Gastrocnemius medialis (tissue), 4 donors: ENCODE measurements around the gene MAML3.

Source experiments
- POLR2A ChIP-seq, 2 donors: fragments of 450-650 bp; IDR thresholded peaks; one replicate each; pipeline ENCODE4 v1.6.1; 2017; ENCODE audit warnings: antibody characterized with exemption in 2 of 2, mild to moderate bottlenecking in 2 of 2, moderate library complexity in 2 of 2
- TF ChIP-seq, protein P1 (sequence below), 5 experiments: fragments of 450-650 bp in 3 of 5; fragments of 200-600 bp in 2 of 5; sonication (generic) in 2 of 5; IDR thresholded peaks in 4 of 5; conservative IDR thresholded peaks in 1 of 5; 1 replicate in 4 of 5; 2 replicates in 1 of 5; pipeline ENCODE4 v1.5.1; 2016 to 2019; ENCODE audit warnings: antibody characterized with exemption in 5 of 5, mild to moderate bottlenecking in 3 of 5, moderate library complexity in 3 of 5

DNA sequence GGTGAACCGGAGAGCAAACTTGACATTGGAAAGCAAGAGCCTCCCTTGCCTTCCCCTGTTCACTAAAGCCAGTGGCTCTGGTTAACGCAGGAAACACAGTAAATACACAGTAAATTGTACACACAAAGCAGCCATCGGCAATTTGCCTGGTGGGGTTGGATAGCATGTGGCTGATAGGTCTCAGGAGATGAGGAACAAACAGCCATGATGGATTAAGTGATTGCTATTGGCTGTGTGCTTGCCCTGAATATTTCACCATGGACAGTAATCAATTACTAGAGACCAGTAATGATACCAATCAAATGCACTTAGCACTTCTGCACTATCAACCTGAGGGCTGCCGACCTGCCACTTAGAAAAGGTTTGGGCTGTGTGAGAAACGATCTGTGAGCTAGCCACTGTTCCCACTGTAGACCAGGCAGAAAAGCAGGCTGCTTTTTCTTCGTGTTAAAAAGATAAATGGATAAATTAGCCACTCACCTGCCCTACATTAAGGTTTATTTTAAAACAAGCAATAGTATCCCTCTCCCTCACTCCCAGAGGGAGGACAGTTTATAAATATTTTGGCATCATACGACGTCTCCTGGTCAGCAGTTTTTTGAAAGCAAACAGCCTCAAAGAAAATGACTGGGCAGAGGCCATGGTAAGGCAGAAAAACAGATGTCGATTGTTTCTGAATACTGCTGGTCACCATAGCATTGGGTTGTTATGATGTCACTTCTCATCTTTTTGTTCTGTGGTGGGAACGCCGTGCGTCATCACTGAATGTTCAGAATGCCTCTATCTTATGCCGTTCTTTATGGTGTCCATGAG lies 167.1 kb downstream of the MAML3 start:
- TF ChIP-seq, protein P1, sequence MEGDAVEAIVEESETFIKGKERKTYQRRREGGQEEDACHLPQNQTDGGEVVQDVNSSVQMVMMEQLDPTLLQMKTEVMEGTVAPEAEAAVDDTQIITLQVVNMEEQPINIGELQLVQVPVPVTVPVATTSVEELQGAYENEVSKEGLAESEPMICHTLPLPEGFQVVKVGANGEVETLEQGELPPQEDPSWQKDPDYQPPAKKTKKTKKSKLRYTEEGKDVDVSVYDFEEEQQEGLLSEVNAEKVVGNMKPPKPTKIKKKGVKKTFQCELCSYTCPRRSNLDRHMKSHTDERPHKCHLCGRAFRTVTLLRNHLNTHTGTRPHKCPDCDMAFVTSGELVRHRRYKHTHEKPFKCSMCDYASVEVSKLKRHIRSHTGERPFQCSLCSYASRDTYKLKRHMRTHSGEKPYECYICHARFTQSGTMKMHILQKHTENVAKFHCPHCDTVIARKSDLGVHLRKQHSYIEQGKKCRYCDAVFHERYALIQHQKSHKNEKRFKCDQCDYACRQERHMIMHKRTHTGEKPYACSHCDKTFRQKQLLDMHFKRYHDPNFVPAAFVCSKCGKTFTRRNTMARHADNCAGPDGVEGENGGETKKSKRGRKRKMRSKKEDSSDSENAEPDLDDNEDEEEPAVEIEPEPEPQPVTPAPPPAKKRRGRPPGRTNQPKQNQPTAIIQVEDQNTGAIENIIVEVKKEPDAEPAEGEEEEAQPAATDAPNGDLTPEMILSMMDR (IDR thresholded peaks at IDR 0.05 in 4 of 5, conservative IDR thresholded peaks at IDR 0.05 in 1 of 5), result no peak
- no peak for TF ChIP-seq POLR2A (IDR thresholded peaks at IDR 0.05)
